Left lung (tissue), 10 donors: ENCODE data around the gene C22orf31. TPM values are rescaled to one million over a fixed set of nuclear protein-coding genes. Genes with fewer than 3 reads are reported as not detected.

Experiments used
- ATAC-seq: fragments of 200-7000 bp; cut with Tn5 transposase; one replicate; pipeline ENCODE4 v1.9.1; 2020; ENCODE audit warnings: moderate library complexity
- DNase-seq, 4 donors: peaks; one replicate each; pipeline ENCODE4 v3.0.0-alpha.2; 2013 to 2020
- H3K27ac ChIP-seq, 2 donors: fragments of 200-600 bp; sonication (generic) in 1 of 2; one replicate each; pipeline versions ENCODE4 v1.5.0 to v1.8.0; 2020 to 2021
- H3K27me3 ChIP-seq, 2 donors: fragments of 200-600 bp; sonication (generic) in 1 of 2; one replicate each; pipeline versions ENCODE4 v1.5.0 to v1.8.0; 2020 to 2021
- H3K36me3 ChIP-seq, 2 donors: fragments of 200-600 bp; sonication (generic) in 1 of 2; one replicate each; pipeline versions ENCODE4 v1.5.0 to v1.8.0; 2020 to 2021
- H3K4me1 ChIP-seq, 2 donors: fragments of 200-600 bp; one replicate each; pipeline ENCODE4 v1.8.0; 2021
- H3K4me3 ChIP-seq, 2 donors: fragments of 200-600 bp; sonication (generic) in 1 of 2; one replicate each; pipeline versions ENCODE4 v1.5.0 to v1.8.0; 2020 to 2021; ENCODE audit warnings: mild to moderate bottlenecking in 1 of 2
- H3K9me3 ChIP-seq, 2 donors: fragments of 200-600 bp; sonication (generic) in 1 of 2; one replicate each; pipeline versions ENCODE4 v1.5.0 to v1.8.0; 2020 to 2021
- intact Hi-C, 2 donors: fragments of 100-400 bp; cut with DNase I; formaldehyde crosslinking; loops; one replicate each; pipeline versions ENCODE4 v1.11.2 to v1.14.2; 2022
- polyA plus RNA-seq, 6 donors: library from polyadenylated mRNA; unstranded; fragments of 120-200 nt; gene quantifications; one replicate each; pipeline ENCODE4 v1.2.1, GENCODE V29; 2013; ENCODE audit not compliant: insufficient read length in 6 of 6
- total RNA-seq, 2 donors: library from RNA; stranded (reverse); fragmentation: NEBNext Ultra II Directional; extraction: Animal tissue kit (Norgen Biotek cat#: 25700); gene quantifications; one replicate each; pipeline ENCODE4 v1.2.1, GENCODE V29; 2021
- TF ChIP-seq, protein P1 (sequence below), 2 donors: fragments of 200-600 bp; sonication (generic) in 1 of 2; IDR thresholded peaks; one replicate each; pipeline versions ENCODE4 v1.5.0 to v1.8.0; 2021; ENCODE audit warnings: antibody characterized with exemption in 2 of 2
- donor health status: DM: no; HTN: yes; CAD: no.
- donor health status: DM: no; HTN: no; CAD: no.

Gene C22orf31
- total and polyA plus RNA-seq, 8 donors = 0.29 to 1.6 (median 1.1) TPM; not detected in 1

DNA sequence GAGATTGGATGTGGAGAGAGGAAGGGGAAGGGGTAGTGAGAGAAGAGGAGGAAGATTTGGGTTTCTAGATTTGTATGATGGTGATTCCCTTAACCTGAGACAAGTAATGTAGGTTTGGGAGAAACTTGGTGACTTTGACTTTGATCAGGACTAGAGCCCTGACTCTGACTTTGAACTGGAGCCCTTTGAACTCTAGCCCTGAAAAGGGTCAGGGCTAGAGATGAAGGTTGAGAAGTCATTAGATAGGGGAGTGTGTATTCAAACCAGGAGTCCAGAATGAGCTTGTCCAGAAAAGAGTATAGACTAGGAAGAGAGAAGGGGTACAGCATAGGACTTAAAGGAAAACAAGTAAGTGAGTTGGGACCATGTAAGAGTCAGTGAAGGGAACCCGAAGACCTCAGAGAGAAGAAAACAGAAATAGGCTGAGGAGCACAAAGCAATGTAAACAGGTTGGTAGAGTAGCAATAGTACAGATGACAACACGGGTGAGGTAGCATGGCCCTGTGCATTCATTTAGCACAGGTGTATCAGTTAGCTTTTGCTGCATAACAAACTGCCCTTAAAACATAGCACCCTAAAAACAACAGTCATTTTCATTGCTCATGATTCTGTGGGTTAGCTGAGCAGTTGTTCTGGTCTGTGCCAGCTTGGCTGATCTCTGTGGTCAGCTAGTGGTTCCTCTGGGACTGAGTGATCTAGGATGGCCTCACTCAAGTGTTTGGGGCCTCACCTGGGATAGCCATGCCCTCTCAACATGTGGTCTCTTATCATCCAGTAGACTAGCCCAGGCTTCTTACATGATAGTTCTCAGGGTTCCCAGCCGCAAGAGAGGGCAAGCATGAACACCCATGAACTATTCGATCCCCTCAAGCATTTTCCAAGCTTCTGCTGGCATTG is 43.1 kb downstream of the C22orf31 start:
- H3K9me3 ChIP-seq = no peaks in the 10 kb centered on the region
- no peak overlapping the region for H3K27ac ChIP-seq
- H3K4me1 ChIP-seq = peaks cover 0 to 7% of the 10 kb centered on the region in 2 donors
- DNase-seq (no peak), ATAC-seq (no peak)
- no peak overlapping the region for H3K4me3 ChIP-seq
- TF ChIP-seq, protein P1, sequence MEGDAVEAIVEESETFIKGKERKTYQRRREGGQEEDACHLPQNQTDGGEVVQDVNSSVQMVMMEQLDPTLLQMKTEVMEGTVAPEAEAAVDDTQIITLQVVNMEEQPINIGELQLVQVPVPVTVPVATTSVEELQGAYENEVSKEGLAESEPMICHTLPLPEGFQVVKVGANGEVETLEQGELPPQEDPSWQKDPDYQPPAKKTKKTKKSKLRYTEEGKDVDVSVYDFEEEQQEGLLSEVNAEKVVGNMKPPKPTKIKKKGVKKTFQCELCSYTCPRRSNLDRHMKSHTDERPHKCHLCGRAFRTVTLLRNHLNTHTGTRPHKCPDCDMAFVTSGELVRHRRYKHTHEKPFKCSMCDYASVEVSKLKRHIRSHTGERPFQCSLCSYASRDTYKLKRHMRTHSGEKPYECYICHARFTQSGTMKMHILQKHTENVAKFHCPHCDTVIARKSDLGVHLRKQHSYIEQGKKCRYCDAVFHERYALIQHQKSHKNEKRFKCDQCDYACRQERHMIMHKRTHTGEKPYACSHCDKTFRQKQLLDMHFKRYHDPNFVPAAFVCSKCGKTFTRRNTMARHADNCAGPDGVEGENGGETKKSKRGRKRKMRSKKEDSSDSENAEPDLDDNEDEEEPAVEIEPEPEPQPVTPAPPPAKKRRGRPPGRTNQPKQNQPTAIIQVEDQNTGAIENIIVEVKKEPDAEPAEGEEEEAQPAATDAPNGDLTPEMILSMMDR (IDR thresholded peaks at IDR 0.05) = no peak
- intact Hi-C loops = no loop called here
- H3K27me3 ChIP-seq = no peaks in the 10 kb centered on the region
- no peaks in the 10 kb centered on the region for H3K36me3 ChIP-seq

DNA sequence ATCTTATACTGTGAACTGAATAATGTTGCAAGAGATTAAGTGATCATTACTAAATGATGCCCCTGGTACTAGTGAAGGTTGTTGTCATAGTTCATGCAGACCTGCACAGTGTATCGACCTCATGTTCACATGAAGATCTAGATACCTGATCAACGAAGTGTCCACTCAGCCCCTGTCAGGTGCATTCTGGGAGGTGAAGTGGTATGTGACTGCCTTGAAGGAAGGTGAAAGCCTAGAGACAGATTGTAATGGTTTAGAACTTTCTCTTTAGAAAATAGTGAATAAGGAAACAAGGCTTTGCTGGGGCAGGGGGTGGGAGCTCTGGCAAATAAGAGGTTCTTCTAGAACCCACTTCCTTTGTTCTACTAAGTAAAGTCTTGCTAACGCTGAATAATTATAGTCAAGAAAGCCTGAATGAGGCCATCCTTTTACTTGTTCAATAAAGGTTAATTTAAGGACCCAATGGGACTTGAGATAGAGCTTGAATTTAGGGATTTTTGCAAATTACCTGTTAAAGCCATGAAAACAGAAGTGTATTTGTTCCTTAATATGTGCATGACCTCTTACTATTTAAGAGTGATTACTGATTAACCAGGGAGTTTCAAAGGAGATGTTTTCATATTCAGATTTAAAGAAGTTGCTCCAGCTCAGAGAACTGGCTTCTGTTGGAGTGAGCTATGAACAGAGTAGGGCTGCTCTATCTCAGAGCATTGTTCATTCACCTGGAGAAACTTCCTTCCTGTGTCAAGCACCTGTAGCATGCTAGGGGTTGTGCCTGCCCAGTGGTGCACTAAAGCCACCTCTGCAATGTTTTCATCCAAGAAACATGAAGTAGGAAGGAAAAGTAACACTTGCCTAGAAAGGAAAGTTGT is 45.3 kb downstream of the C22orf31 start:
- DNase-seq (no peak), ATAC-seq (peak; percentile 89)
- no peak overlapping the region for H3K27ac ChIP-seq
- no peak overlapping the region for H3K4me3 ChIP-seq
- peaks cover 4 to 7% of the 10 kb centered on the region in 2 donors for H3K4me1 ChIP-seq
- TF ChIP-seq, protein P1 (IDR thresholded peaks at IDR 0.05) = no peak
- no peaks in the 10 kb centered on the region for H3K27me3 ChIP-seq
- intact Hi-C loops = no loop called here
- no peaks in the 10 kb centered on the region for H3K9me3 ChIP-seq
- H3K36me3 ChIP-seq = no peaks in the 10 kb centered on the region

DNA sequence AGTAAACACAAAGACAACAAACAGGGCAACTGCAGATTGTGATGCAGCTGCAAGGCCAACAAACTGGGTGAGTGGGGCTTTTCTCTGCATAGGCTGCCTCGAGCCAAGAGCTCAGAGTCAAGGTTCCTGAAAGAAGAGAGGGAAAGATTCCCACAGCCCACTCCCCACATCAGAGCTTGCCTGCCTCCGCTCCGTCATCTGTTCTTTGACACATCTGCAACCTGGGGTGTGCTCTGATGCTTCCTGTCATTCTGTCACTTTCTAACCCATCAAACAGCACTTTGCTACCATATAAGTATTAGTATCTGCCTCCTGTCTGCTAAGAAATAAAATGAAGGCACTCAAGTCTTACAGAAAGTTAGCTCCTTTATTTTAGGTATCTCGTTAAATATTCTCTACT is 46.9 kb downstream of the C22orf31 start:
- H3K9me3 ChIP-seq = no peaks in the 10 kb centered on the region
- TF ChIP-seq, protein P1 (IDR thresholded peaks at IDR 0.05) = no peak
- intact Hi-C loops = no loop called here
- H3K27me3 ChIP-seq = no peaks in the 10 kb centered on the region
- no peak overlapping the region for H3K27ac ChIP-seq
- H3K36me3 ChIP-seq = no peaks in the 10 kb centered on the region
- H3K4me3 ChIP-seq = no peak overlapping the region
- no peak for DNase-seq
- ATAC-seq = no peak
- peaks cover 4 to 9% of the 10 kb centered on the region in 2 donors for H3K4me1 ChIP-seq

DNA sequence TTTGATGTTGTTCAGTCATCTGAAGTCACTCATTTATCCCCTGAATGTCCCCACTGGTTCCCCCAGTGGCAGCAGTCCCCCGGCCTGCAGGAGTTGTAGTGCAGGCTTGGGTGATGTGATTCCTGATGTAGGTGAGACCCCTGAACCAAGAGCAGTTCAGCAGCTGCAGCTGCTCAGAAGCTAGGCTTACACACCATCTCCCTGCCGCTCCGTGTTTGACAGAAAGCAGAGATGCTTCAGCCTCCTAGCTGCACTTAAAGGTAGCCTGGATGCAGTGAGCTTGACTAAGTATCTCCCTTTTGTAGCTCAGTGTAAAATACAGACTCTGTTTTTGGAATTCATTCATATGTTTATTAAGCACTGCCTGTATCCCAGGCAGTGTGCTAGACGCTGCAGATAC is 47.3 kb downstream of the C22orf31 start:
- H3K27me3 ChIP-seq = no peaks in the 10 kb centered on the region
- intact Hi-C loops = no loop called here
- TF ChIP-seq, protein P1 (IDR thresholded peaks at IDR 0.05) = no peak
- no peaks in the 10 kb centered on the region for H3K36me3 ChIP-seq
- H3K27ac ChIP-seq = no peak overlapping the region
- peaks cover 4 to 9% of the 10 kb centered on the region in 2 donors for H3K4me1 ChIP-seq
- no peak overlapping the region for H3K4me3 ChIP-seq
- no peaks in the 10 kb centered on the region for H3K9me3 ChIP-seq
- DNase-seq = no peak
- ATAC-seq = no peak

DNA sequence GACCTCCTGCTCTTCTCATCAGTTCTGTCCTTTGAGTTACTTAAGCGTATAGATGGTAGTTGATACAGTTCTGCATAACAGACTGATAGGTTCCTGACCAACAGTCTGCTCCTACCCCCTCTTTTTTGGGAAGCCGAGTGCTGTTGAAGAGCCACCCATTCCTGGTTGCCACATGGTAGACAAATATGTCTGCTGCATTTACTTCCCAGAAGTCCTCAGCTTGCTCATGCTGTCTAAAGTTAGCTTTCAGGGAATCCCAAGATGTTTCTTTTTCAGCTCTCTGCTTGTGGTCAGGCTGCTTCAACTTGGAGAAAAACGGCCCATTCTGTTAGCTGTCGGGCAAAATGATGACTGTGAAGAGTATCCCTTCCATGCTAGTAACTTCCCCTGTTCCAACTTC is 48.7 kb downstream of the C22orf31 start:
- no peaks in the 10 kb centered on the region for H3K9me3 ChIP-seq
- TF ChIP-seq, protein P1 (IDR thresholded peaks at IDR 0.05) = no peak
- DNase-seq (no peak), ATAC-seq (no peak)
- no peaks in the 10 kb centered on the region for H3K36me3 ChIP-seq
- no peak overlapping the region for H3K27ac ChIP-seq
- no peak overlapping the region for H3K4me3 ChIP-seq
- intact Hi-C loops = no loop called here
- peaks cover 4 to 9% of the 10 kb centered on the region in 2 donors for H3K4me1 ChIP-seq
- no peaks in the 10 kb centered on the region for H3K27me3 ChIP-seq
